Measurements from ENCODE around the gene PTP4A2.

The PTP4A2 gene

GRCh38 chr1:31959521-31960340 is 21.6 kb upstream of the PTP4A2 start:
- no peak overlapping the region for H3K27ac ChIP-seq
- TF ChIP-seq ZFX (IDR thresholded peaks at IDR 0.05; ENCODE audit: borderline replicate concordance) (no peak), CTCF (IDR thresholded peaks at IDR 0.05) (no peak)

- H3K27ac ChIP-seq, result no peak overlapping the region
- no peak for TF ChIP-seq CTCF (IDR thresholded peaks at IDR 0.05)
Observed at GRCh38 chr1:31957701-31958674, 19.8 kb upstream of the PTP4A2 start.

- TF ChIP-seq ZFX (IDR thresholded peaks at IDR 0.05; ENCODE audit: borderline replicate concordance) (no peak), CTCF (IDR thresholded peaks at IDR 0.05) (no peak)
- no peak overlapping the region for H3K27ac ChIP-seq
Observed at GRCh38 chr1:31955917-31956736, 18.0 kb upstream of the PTP4A2 start.

- TF ChIP-seq ZFX (IDR thresholded peaks at IDR 0.05; ENCODE audit: borderline replicate concordance) (no peak), CTCF (IDR thresholded peaks at IDR 0.05) (no peak)
- H3K27ac ChIP-seq, result no peak overlapping the region
Observed at GRCh38 chr1:31954607-31955283, 16.6 kb upstream of the PTP4A2 start.

GRCh38 chr1:31952825-31953220 is 14.7 kb upstream of the PTP4A2 start:
- no peak overlapping the region for H3K27ac ChIP-seq
- TF ChIP-seq ZFX (IDR thresholded peaks at IDR 0.05; ENCODE audit: borderline replicate concordance) (no peak), CTCF (IDR thresholded peaks at IDR 0.05) (no peak)

GRCh38 chr1:31951276-31951675 is 13.1 kb upstream of the PTP4A2 start:
- H3K27ac ChIP-seq, result no peak overlapping the region
- TF ChIP-seq CTCF (IDR thresholded peaks at IDR 0.05) (no peak), ZFX (IDR thresholded peaks at IDR 0.05; ENCODE audit: borderline replicate concordance) (no peak)

Data from 22Rv1 (cell line).